HepG2 (cell line): ENCODE measurements around the gene OPRM1. TPM values are rescaled to one million over a fixed set of nuclear protein-coding genes. Genes with fewer than 3 reads are reported as not detected.

Experiments used
- BCL3 ChIP-seq: sonication (generic); formaldehyde crosslinking; IDR thresholded peaks from 2 replicates; pipeline ENCODE4 v1.5.1; 2020; ENCODE audit warnings: mild to moderate bottlenecking, missing genetic modification reagents, moderate library complexity
- DZIP1 ChIP-seq: sonication (generic); formaldehyde crosslinking; IDR thresholded peaks from 2 replicates; pipeline ENCODE4 v1.5.0; 2020; ENCODE audit warnings: mild to moderate bottlenecking, missing genetic modification reagents
- HINFP ChIP-seq: sonication (generic); formaldehyde crosslinking; IDR thresholded peaks from 2 replicates; pipeline ENCODE4 v1.4.0; 2020; ENCODE audit warnings: low read depth, mild to moderate bottlenecking, missing genetic modification reagents
- NFATC3 ChIP-seq: sonication (generic); formaldehyde crosslinking; IDR thresholded peaks from 2 replicates; pipeline ENCODE4 v1.5.1; 2020; ENCODE audit warnings: mild to moderate bottlenecking, missing genetic modification reagents
- SRSF1 ChIP-seq: fragments of 200-400 bp; formaldehyde crosslinking; optimal IDR thresholded peaks from 2 replicates; pipeline ENCODE3; 2017; ENCODE audit warnings: mild to moderate bottlenecking, low read depth, low read length, moderate library complexity
- TBX2 ChIP-seq: sonication (generic); formaldehyde crosslinking; IDR thresholded peaks from 2 replicates; pipeline ENCODE4 v1.5.0; 2020; ENCODE audit warnings: missing genetic modification reagents, mild to moderate bottlenecking, borderline replicate concordance
- TFE3 ChIP-seq: IDR thresholded peaks from 2 replicates; pipeline ENCODE4 v1.6.1; 2016
- TRIM24 ChIP-seq: sonication (generic); formaldehyde crosslinking; IDR thresholded peaks from 2 replicates; pipeline ENCODE4 v1.8.0; 2022; ENCODE audit warnings: mild to moderate bottlenecking, missing genetic modification reagents
- ZFP36 ChIP-seq: fragments of 150-350 bp; IDR thresholded peaks from 2 replicates; pipeline ENCODE4 v1.6.1; 2018; ENCODE audit warnings: borderline replicate concordance, low read length, low read depth; ENCODE audit not compliant: partially characterized antibody
- ZNF160 ChIP-seq: sonication (generic); formaldehyde crosslinking; IDR thresholded peaks from 2 replicates; pipeline ENCODE4 v1.8.0; 2022; ENCODE audit warnings: mild to moderate bottlenecking, inconsistent platforms, missing genetic modification reagents
- ZNF260 ChIP-seq: sonication (generic); formaldehyde crosslinking; IDR thresholded peaks from 2 replicates; pipeline ENCODE4 v1.4.0; 2020; ENCODE audit warnings: missing genetic modification reagents, low read depth, mild to moderate bottlenecking, borderline replicate concordance
- ZNF773 ChIP-seq: sonication (generic); formaldehyde crosslinking; IDR thresholded peaks from 2 replicates; pipeline ENCODE4 v1.4.0; 2020; ENCODE audit warnings: missing genetic modification reagents, borderline replicate concordance
- ZSCAN29 ChIP-seq: sonication (generic); formaldehyde crosslinking; conservative IDR thresholded peaks from 2 replicates; pipeline ENCODE4 v1.4.0; 2020; ENCODE audit warnings: mild to moderate bottlenecking, missing genetic modification reagents
- polyA plus RNA-seq, 8 experiments: library from polyadenylated mRNA; depleted of rRNA in 3 of 8; stranded (reverse) in 7 of 8; unstranded in 1 of 8; fragments of >200 nt; fragmentation: Illumina TruSeq in 4 of 8; extraction: Trizol in 4 of 8; gene quantifications; 2 replicates each; pipeline versions ENCODE4 v1.2.1 to v1.2.3, GENCODE V29; 2011 to 2016; ENCODE audit warnings: low read depth in 4 of 8, missing spikeins in 1 of 8, mixed read lengths in 1 of 8; ENCODE audit not compliant: insufficient read depth in 1 of 8
- total RNA-seq, 5 experiments: library from RNA; depleted of rRNA; stranded (reverse); fragments of >200 nt; fragmentation: Illumina TruSeq; extraction: Trizol; gene quantifications; 2 replicates each; pipeline ENCODE4 v1.2.3, GENCODE V29; 2016; ENCODE audit warnings: low read depth in 1 of 5
- TF ChIP-seq, protein P1 (sequence below): sonication (generic); formaldehyde crosslinking; IDR thresholded peaks from 2 replicates; pipeline ENCODE4 v1.5.1; 2020; ENCODE audit warnings: mild to moderate bottlenecking, missing genetic modification reagents, borderline replicate concordance

The OPRM1 gene
- total and polyA plus RNA-seq, 2 of the 13 experiments (the other 11 are each of a cell fraction or from before 2014, with no cell fraction given): not detected

GRCh38 chr6:154039231-154039842, at the start of gene OPRM1 (continued):
- peak; percentile 74 for TF ChIP-seq TFE3 (CRISPR knock-in tag)
- TF ChIP-seq, protein P1, sequence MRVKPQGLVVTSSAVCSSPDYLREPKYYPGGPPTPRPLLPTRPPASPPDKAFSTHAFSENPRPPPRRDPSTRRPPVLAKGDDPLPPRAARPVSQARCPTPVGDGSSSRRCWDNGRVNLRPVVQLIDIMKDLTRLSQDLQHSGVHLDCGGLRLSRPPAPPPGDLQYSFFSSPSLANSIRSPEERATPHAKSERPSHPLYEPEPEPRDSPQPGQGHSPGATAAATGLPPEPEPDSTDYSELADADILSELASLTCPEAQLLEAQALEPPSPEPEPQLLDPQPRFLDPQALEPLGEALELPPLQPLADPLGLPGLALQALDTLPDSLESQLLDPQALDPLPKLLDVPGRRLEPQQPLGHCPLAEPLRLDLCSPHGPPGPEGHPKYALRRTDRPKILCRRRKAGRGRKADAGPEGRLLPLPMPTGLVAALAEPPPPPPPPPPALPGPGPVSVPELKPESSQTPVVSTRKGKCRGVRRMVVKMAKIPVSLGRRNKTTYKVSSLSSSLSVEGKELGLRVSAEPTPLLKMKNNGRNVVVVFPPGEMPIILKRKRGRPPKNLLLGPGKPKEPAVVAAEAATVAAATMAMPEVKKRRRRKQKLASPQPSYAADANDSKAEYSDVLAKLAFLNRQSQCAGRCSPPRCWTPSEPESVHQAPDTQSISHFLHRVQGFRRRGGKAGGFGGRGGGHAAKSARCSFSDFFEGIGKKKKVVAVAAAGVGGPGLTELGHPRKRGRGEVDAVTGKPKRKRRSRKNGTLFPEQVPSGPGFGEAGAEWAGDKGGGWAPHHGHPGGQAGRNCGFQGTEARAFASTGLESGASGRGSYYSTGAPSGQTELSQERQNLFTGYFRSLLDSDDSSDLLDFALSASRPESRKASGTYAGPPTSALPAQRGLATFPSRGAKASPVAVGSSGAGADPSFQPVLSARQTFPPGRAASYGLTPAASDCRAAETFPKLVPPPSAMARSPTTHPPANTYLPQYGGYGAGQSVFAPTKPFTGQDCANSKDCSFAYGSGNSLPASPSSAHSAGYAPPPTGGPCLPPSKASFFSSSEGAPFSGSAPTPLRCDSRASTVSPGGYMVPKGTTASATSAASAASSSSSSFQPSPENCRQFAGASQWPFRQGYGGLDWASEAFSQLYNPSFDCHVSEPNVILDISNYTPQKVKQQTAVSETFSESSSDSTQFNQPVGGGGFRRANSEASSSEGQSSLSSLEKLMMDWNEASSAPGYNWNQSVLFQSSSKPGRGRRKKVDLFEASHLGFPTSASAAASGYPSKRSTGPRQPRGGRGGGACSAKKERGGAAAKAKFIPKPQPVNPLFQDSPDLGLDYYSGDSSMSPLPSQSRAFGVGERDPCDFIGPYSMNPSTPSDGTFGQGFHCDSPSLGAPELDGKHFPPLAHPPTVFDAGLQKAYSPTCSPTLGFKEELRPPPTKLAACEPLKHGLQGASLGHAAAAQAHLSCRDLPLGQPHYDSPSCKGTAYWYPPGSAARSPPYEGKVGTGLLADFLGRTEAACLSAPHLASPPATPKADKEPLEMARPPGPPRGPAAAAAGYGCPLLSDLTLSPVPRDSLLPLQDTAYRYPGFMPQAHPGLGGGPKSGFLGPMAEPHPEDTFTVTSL: no peak
- TF ChIP-seq BCL3: peak; percentile 68; the same call in 1 of the 2 replicates
- no peak for TF ChIP-seq TRIM24 (CRISPR knock-in tag)
- TF ChIP-seq ZNF160: peak; percentile 59; the same call in 1 of the 2 replicates
- peak; percentile 64; the same call in 1 of the 2 replicates for TF ChIP-seq HINFP (CRISPR knock-in tag)
- TF ChIP-seq ZNF260 (CRISPR knock-in tag): no peak
- peak; percentile 94 for TF ChIP-seq ZNF773 (CRISPR knock-in tag)
- no peak for TF ChIP-seq ZSCAN29 (CRISPR knock-in tag)
- no peak for TF ChIP-seq SRSF1
- TF ChIP-seq DZIP1 (CRISPR knock-in tag): 0 out of 2 replicates have a peak, but pooled peaks have one; percentile 41
- peak; percentile 57 for TF ChIP-seq TBX2 (CRISPR knock-in tag)
- TF ChIP-seq NFATC3 (CRISPR knock-in tag): no peak
- no peak for TF ChIP-seq ZFP36
